Mesothelial cell of epicardium (in vitro differentiated cells): Measurements from ENCODE around the gene SPATA25. TPM values are rescaled to one million over a fixed set of nuclear protein-coding genes. Genes with fewer than 3 reads are reported as not detected.
A peak's percentile ranks its signal among the peaks of the same experiment; 100 is the strongest.
"Not testable (repeated sequence)": the region's sequence is repeated elsewhere in the genome, so short reads cannot be mapped to it uniquely, and the experiment has no call there.

Experiments used
- DNase-seq, 2 experiments: peaks; one replicate each; pipeline ENCODE4 v3.0.0; 2021; ENCODE audit warnings: low spot score in 2 of 2; ENCODE audit not compliant: unreplicated experiment in 2 of 2
- H3K27ac Mint-ChIP-seq: 2 replicates; pipeline ENCODE4 v1.8.0; 2021; ENCODE audit warnings: mixed read lengths
- H3K27me3 Mint-ChIP-seq: 2 replicates; pipeline ENCODE4 v1.8.0; 2021; ENCODE audit warnings: low read depth, mixed read lengths
- H3K36me3 Mint-ChIP-seq: 2 replicates; pipeline ENCODE4 v1.8.0; 2021; ENCODE audit warnings: mixed read lengths
- H3K4me1 Mint-ChIP-seq: 2 replicates; pipeline ENCODE4 v1.8.0; 2021; ENCODE audit warnings: mixed read lengths
- H3K4me3 Mint-ChIP-seq: 2 replicates; pipeline ENCODE4 v1.8.0; 2021; ENCODE audit warnings: mild to moderate bottlenecking, moderate library complexity, mixed read lengths
- H3K9me3 Mint-ChIP-seq: 2 replicates; pipeline ENCODE4 v1.8.0; 2021; ENCODE audit warnings: mixed read lengths
- total RNA-seq: library from RNA; stranded (reverse); gene quantifications from 3 replicates; pipeline ENCODE4 v1.2.1, GENCODE V29; 2021
- TF ChIP-seq, protein P1 (sequence below): fragments of 200-600 bp; sonication (generic); IDR thresholded peaks from one replicate; pipeline ENCODE4 v1.5.0; 2021; ENCODE audit warnings: antibody characterized with exemption; ENCODE audit not compliant: unreplicated experiment

SPATA25 gene
- 3.2 to 4.0 TPM (median 3.4 TPM) in 3 replicates for total RNA-seq

GRCh38 chr20:45887346-45887715 is at the start of gene SPATA25:
Gene SPATA25, minus strand, starts transcription at chr20:45887622. Its CDS starts 32 bp downstream, at chr20:45887590.
- DNase-seq, result no peak
- peaks cover 12% of the 10 kb centered on the region for H3K36me3 Mint-ChIP-seq
- H3K9me3 Mint-ChIP-seq, result no peaks in the 10 kb centered on the region
- TF ChIP-seq, protein P1, sequence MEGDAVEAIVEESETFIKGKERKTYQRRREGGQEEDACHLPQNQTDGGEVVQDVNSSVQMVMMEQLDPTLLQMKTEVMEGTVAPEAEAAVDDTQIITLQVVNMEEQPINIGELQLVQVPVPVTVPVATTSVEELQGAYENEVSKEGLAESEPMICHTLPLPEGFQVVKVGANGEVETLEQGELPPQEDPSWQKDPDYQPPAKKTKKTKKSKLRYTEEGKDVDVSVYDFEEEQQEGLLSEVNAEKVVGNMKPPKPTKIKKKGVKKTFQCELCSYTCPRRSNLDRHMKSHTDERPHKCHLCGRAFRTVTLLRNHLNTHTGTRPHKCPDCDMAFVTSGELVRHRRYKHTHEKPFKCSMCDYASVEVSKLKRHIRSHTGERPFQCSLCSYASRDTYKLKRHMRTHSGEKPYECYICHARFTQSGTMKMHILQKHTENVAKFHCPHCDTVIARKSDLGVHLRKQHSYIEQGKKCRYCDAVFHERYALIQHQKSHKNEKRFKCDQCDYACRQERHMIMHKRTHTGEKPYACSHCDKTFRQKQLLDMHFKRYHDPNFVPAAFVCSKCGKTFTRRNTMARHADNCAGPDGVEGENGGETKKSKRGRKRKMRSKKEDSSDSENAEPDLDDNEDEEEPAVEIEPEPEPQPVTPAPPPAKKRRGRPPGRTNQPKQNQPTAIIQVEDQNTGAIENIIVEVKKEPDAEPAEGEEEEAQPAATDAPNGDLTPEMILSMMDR, result no peak
- no peak within 1 kb of the TSS for H3K4me3 Mint-ChIP-seq
- no peaks in the 10 kb centered on the region for H3K27me3 Mint-ChIP-seq
- H3K4me1 Mint-ChIP-seq, result peaks cover 13% of the 10 kb centered on the region
- H3K27ac Mint-ChIP-seq, result no peak within 1 kb of the TSS

- H3K4me1 Mint-ChIP-seq, result peaks cover 17% of the 10 kb centered on the region
- H3K36me3 Mint-ChIP-seq, result peaks cover 21% of the 10 kb centered on the region
- no peaks in the 10 kb centered on the region for H3K27me3 Mint-ChIP-seq
- H3K4me3 Mint-ChIP-seq, result peak overlapping the region; percentile 87
- DNase-seq, result no peak
- TF ChIP-seq, protein P1, result no peak
- H3K27ac Mint-ChIP-seq, result peak overlapping the region; percentile 97
- H3K9me3 Mint-ChIP-seq, result no peaks in the 10 kb centered on the region
These were observed 48.1 kb upstream of the SPATA25 start for GRCh38 chr20:45935416-45936046.

- Mint-ChIP-seq H3K27ac (peak within 1 kb of the TSS; percentile 99), H3K4me1 (peaks cover 17% of the 10 kb centered on the region), H3K9me3 (no peaks in the 10 kb centered on the region), H3K4me3 (peak within 1 kb of the TSS; percentile 97), H3K27me3 (no peaks in the 10 kb centered on the region), H3K36me3 (peaks cover 18% of the 10 kb centered on the region)
- peak; percentile 97 to 99 for DNase-seq
- TF ChIP-seq, protein P1, result no peak
These were observed 47.4 kb upstream of the SPATA25 start, which contains the start of gene PCIF1 for GRCh38 chr20:45934586-45935415. Gene PCIF1, plus strand, starts transcription at chr20:45934683. Its CDS starts 4,317 bp downstream, at chr20:45939000.

DNA sequence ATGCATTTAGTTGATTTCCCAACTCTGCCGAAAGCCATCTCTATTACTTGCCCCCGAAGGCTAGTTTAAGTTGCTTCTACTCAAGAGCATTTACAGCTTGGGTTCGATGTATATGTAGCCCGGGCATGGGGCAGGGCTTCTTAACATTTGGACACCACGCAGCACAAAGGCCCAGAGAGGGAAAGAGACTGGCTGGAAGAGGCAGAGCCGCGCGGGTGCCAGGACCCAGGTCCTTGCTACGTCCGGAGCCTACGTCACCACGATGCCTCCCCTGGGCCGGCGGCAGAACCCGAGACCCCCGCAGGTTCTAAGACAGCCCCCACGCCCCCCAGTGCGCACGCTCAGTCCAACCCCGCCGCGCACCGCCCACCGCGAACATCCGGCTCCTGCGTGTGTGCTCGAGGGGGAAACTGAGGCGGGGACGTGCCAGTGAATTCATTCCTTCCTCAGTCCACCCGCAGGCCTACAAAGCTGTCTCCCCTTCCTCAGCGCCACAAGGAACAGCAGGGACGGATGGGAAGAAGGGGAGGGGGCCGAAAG is 46.7 kb upstream of the SPATA25 start:
- H3K9me3 Mint-ChIP-seq, result no peaks in the 10 kb centered on the region
- H3K4me1 Mint-ChIP-seq, result peaks cover 17% of the 10 kb centered on the region
- TF ChIP-seq, protein P1, result no peak
- H3K27me3 Mint-ChIP-seq, result no peaks in the 10 kb centered on the region
- peak overlapping the region; percentile 97 for H3K4me3 Mint-ChIP-seq
- H3K36me3 Mint-ChIP-seq, result peaks cover 12% of the 10 kb centered on the region
- peak overlapping the region; percentile 99 for H3K27ac Mint-ChIP-seq
- DNase-seq, result no peak

DNA sequence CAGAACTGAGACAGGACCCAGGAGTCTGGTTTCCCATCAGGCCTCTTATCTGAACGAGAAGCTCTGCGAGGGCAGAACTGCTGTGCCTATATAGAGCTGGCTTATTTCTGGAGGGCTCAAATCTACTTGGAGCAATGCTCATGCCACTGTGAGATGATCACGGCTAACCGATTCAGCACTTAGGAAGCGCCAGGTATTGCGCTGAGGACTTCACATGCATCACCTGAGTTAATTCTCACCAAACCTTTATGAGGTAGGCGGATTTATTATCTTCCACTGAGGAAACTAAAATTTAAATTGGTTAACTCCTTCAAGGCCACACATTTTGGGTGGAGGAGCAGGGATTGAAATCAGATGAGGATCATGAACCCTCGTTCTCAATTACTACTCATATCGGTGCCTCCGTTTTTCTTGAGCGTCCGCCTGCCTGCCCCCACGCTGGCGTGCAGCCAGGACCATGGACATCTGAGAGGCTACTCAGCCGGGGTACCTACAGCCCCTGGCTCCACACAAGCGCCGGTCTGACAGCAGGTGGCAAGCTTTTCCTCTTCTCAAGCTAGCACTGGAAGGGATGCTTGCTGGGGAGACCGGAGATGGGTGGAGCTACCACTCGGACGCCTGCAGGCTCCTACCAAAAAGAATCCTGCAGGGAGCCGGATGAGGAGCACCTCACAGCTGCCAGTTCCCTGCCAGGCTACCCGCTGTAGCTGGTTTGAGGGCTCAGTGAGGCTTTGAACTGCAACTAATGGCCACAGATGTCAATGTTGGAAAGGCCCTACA is 46.0 kb upstream of the SPATA25 start:
- Mint-ChIP-seq H3K9me3 (no peaks in the 10 kb centered on the region), H3K27me3 (no peaks in the 10 kb centered on the region), H3K36me3 (peaks cover 11% of the 10 kb centered on the region), H3K4me1 (peaks cover 17% of the 10 kb centered on the region), H3K27ac (peak overlapping the region; percentile 99), H3K4me3 (peak overlapping the region; percentile 97)
- DNase-seq, result peak in 1 of 2 experiments; percentile 61
- TF ChIP-seq, protein P1, result no peak

DNA sequence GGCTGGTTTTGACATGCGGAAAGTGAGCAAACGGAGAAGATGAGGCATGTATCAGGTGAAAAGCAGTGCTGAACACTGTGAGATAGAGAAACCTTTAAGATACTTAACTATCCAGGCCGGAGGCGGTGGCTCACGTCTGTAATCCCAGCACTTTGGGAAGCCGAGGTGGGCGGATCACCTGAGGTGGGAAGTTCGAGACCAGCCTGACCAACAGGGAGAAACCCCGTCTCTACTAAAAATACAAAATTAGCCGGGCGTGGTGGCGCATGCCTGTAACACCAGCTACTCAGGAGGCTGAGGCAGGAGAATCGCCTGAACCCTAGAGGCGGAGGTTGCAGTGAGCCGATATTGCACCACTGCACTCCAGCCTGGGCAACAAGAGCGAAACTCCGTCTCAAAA is 44.3 kb upstream of the SPATA25 start:
- H3K27me3 Mint-ChIP-seq, H3K4me3 Mint-ChIP-seq, H3K9me3 Mint-ChIP-seq, DNase-seq, H3K36me3 Mint-ChIP-seq, H3K27ac Mint-ChIP-seq: not testable (repeated sequence)
- peaks cover 14% of the 10 kb centered on the region for H3K4me1 Mint-ChIP-seq
